GM19324 (cell line): ENCODE results near the gene EXO1.

Source experiments
- ATAC-seq: cut with Tn5 transposase; IDR thresholded peaks from one replicate; pipeline ENCODE4 v1.9.1; 2021; ENCODE audit warnings: mild to moderate bottlenecking, moderate library complexity; ENCODE audit not compliant: unreplicated experiment, low FRiP score

The EXO1 gene

GRCh38 chr1:241881440-241881839, 33.4 kb downstream of the EXO1 start:
- no peak for ATAC-seq

DNA sequence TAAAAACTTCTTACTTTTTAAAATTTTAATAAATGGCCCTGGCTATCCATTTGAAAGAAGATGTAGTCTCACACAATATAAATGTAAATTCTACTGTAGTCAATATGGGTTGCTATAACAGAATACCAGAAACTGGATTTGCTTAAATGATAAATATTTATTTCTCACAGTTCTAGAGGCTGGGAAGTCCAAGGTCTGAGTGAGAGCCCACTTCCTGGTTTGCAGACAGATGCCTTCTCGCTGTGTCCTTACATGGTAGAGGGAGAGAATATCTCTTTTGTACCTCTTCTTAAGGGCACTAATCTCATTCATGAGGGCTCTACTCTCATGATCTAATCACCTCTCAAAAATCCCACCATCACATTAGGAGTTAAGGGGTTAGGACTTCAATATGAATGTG, 35.2 kb downstream of the EXO1 start:
- no peak for ATAC-seq

- ATAC-seq: no peak
Observed at GRCh38 chr1:241888232-241888631, 40.2 kb downstream of the EXO1 start.

DNA sequence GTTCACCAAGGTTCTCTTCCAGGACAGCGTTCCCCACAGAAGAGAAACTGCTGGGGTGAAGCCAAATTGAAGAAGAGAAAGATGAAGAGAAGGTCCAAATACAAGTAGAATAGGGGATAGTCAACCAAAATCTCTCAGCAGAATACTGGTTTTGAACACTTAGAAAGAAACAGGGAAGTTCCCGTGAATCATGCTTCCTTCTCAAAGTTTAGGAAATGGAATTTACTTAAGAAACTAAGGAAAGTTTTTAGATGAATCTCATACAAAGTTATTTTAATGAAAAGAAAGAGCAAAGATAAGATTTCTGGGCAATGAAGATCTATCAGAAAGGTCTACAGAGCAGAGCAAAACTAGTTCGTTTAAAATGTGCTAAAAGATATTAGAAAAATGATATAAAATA, 43.3 kb downstream of the EXO1 start:
- ATAC-seq: no peak

GRCh38 chr1:241894016-241894415, 46.0 kb downstream of the EXO1 start:
- ATAC-seq: no peak

GRCh38 chr1:241895013-241895412, 47.0 kb downstream of the EXO1 start:
- no peak for ATAC-seq

DNA sequence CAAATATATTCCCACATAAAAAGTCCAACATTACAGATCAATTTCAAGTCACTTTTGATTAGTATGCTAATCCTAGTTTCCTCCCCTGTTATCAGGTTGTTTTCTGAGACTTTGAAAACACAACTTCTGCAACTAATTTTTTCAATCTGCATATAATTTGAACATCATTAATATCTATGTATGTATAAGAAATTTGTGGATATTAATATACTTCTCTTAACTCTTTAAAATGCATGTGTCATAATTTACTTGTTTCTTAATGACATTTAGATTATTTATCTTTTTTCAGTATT, 48.6 kb downstream of the EXO1 start:
- ATAC-seq: no peak

GRCh38 chr1:241899210-241899609, 51.2 kb downstream of the EXO1 start:
- no peak for ATAC-seq

- ATAC-seq: no peak
Observed at GRCh38 chr1:241900381-241900780, 52.4 kb downstream of the EXO1 start.

DNA sequence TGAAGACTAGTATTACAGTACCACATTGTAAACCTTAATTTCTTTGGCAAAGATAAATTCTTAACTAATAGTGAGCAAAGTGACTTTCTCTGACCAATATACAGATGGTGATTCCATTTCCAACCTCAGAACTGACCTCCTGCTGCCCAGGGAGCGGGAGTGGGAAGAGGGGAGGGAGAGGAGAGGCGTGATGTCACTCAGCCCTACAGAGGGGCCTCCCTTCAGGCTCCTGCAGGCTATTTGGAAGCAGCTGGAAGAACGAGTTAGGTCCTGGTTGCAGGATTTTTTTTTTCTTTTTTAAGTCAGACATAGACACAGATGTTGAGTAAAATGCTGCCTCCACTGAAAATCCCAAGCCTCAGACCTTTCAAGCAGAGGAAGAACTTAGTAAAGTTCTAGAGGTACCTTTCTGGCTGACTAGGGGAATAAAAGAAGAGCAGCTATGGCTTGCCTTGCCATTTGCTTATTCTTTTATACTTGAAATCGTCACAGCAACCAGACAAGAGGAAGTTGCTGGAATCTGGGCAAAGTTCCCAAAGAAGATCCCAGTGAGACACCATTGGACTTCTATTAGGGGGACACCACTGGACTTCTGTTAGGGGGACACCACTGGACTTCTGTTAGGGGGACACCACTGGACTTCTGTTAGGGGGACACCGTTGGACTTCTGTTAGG, 54.5 kb downstream of the EXO1 start:
- ATAC-seq: no peak

GRCh38 chr1:241916196-241916595, 68.2 kb downstream of the EXO1 start:
- no peak for ATAC-seq

GRCh38 chr1:241917487-241917886, 69.5 kb downstream of the EXO1 start:
- no peak for ATAC-seq

- no peak for ATAC-seq
Observed at GRCh38 chr1:241918879-241919278, 70.9 kb downstream of the EXO1 start.

GRCh38 chr1:241924080-241924808, 76.2 kb downstream of the EXO1 start:
- no peak for ATAC-seq

DNA sequence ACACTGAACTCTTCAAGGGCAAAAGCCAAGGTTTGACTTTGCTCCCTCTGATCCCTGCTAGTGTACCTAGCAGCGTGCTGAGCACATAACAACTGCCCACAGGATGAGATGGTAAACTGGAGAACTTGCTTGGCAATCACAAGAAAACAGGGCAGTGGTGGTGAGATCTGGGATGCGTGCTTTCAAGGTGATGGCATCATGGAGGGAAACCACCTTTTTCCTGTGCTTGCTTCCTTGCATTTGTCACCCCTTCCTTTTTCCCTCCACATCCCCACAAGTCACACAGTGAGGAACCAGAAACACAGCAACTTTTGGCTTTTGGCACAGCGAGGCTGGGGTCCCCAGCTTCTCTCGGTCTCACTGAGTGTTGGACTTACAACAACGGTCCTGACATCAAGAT, 78.1 kb downstream of the EXO1 start:
- ATAC-seq: no peak

DNA sequence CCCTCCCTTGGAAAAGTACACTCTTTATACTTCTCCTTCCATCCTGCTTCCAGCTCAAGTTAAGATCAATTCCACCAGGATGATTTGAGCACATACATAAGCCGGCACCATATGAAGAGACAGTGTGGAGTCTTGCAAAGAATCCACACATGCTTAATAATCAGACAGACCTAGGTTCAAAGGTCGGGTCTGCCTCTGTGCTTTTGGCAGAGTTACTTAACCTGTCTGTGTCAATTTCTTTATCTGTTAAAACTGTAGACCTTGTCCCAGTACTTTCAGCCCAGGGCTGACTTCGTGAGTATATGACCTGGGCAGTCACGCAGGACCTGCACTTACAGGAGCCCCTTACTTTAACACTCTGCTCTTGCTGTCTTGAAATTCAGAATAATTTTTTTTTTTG, 79.3 kb downstream of the EXO1 start:
- no peak for ATAC-seq

- no peak for ATAC-seq
Observed at GRCh38 chr1:241932845-241933244, 84.8 kb downstream of the EXO1 start.

DNA sequence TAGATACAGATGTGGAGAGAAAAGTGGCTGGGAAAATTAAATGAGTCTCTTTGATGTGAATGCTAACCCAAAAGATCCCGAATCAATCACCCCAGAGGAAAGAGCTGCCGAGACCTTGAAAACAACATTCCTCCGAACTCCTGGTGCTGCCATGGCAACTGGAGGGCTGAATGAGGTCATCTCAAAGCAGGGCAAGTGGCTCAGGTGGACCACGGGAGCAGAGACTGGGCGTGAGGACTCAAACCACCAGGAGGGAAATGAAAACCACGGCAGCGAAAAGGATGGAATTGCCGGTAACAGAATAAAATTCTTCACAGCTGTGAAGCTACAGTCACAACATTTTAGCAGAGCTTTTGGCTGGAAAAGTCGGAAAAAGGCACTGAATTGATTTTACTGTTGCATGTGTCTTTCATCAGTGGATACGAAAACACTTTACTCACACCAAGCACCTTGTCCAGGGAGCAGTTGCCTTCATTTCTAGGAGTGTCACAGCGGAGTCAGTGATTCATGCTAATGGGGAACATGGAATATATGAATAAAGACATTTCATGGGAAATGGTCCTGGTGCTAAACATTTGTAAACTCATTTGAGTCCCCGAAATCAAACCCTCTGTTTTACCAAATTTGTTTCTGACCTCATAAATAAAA, 86.3 kb downstream of the EXO1 start:
- no peak for ATAC-seq

GRCh38 chr1:241934866-241935265, 86.9 kb downstream of the EXO1 start:
- no peak for ATAC-seq
